GM12878 (cell line): ENCODE results near the gene ZNF200. TPM values are rescaled to one million over a fixed set of nuclear protein-coding genes. Genes with fewer than 3 reads are reported as not detected.

ENCODE experiments used
- ATF7 ChIP-seq: fragments of 450-650 bp; IDR thresholded peaks from 2 replicates; pipeline ENCODE4 v1.6.1; 2016; ENCODE audit warnings: low read depth, mild to moderate bottlenecking
- FOS ChIP-seq: IDR thresholded peaks from 3 replicates; pipeline ENCODE4 v1.6.1; 2011; ENCODE audit warnings: borderline replicate concordance; ENCODE audit not compliant: insufficient read length; ENCODE audit errors: extremely low read depth
- FOXK2 ChIP-seq: fragments of 450-650 bp; IDR thresholded peaks from 2 replicates; pipeline ENCODE4 v1.6.1; 2017; ENCODE audit warnings: mild to moderate bottlenecking, moderate library complexity
- KLF5 ChIP-seq: fragments of 450-650 bp; IDR thresholded peaks from 2 replicates; pipeline ENCODE4 v1.6.1; 2014; ENCODE audit warnings: mild to moderate bottlenecking; ENCODE audit not compliant: partially characterized antibody
- POU2F2 ChIP-seq: IDR thresholded peaks from 3 replicates; pipeline ENCODE4 v1.6.1; 2011; ENCODE audit warnings: low read depth, mild to moderate bottlenecking, low read length, borderline replicate concordance
- SIX5 ChIP-seq: IDR thresholded peaks from 2 replicates; pipeline ENCODE4 v1.6.1; 2011; ENCODE audit warnings: mild to moderate bottlenecking, low read depth, low read length, moderate library complexity; ENCODE audit not compliant: severe bottlenecking
- SP1 ChIP-seq: IDR thresholded peaks from one replicate; pipeline ENCODE4 v1.6.1; 2011; ENCODE audit warnings: low read depth, low read length
- TCF3 ChIP-seq: IDR thresholded peaks from 2 replicates; pipeline ENCODE4 v1.6.1; 2012; ENCODE audit warnings: low read depth, mild to moderate bottlenecking, low read length, borderline replicate concordance; ENCODE audit not compliant: insufficient read depth
- ZNF207 ChIP-seq: fragments of 450-650 bp; IDR thresholded peaks from 2 replicates; pipeline ENCODE4 v1.6.1; 2014; ENCODE audit warnings: antibody characterized with exemption, mild to moderate bottlenecking, borderline replicate concordance
- polyA plus RNA-seq, 11 experiments: library from polyadenylated mRNA; depleted of rRNA in 4 of 11; unstranded in 6 of 11; stranded (reverse) in 5 of 11; fragments of >200 nt; fragmentation: Nextera tagmentation in 4 of 11; fragmentation: Illumina TruSeq in 1 of 11; extraction: Ambion mirVana in 4 of 11; extraction: Trizol in 1 of 11; gene quantifications; 1 replicate in 1 of 11; 2 replicates in 10 of 11; pipeline versions ENCODE4 v1.2.1 to v1.2.3, GENCODE V29; 2011 to 2016; ENCODE audit warnings: inconsistent platforms in 2 of 11, missing spikeins in 2 of 11, low read depth in 1 of 11
- total RNA-seq, 4 experiments: library from RNA; depleted of rRNA in 3 of 4; stranded (reverse); fragments of >200 nt in 3 of 4; fragmentation: Illumina TruSeq in 1 of 4; extraction: Trizol in 1 of 4; gene quantifications; 2 replicates each; pipeline versions ENCODE4 v1.2.1 to v1.2.3, GENCODE V29; 2013 to 2021
- TF ChIP-seq, protein P1 (sequence below): IDR thresholded peaks from 2 replicates; pipeline ENCODE4 v1.6.1; 2012; ENCODE audit warnings: low read depth, low read length, improper control_type of control experiment
- TF ChIP-seq, protein P2 (sequence below): IDR thresholded peaks from 2 replicates; pipeline ENCODE4 v1.6.1; 2011; ENCODE audit warnings: mild to moderate bottlenecking, low read depth, low read length, moderate library complexity; ENCODE audit not compliant: insufficient replicate concordance
- TF ChIP-seq, protein P3 (sequence below): fragments of 450-650 bp; IDR thresholded peaks from 2 replicates; pipeline ENCODE4 v1.6.1; 2017; ENCODE audit warnings: low read depth, mild to moderate bottlenecking, moderate library complexity

The ZNF200 gene
- total and polyA plus RNA-seq, 10 of the 15 experiments (the other 5 are each of a cell fraction or from before 2014, with no cell fraction given) = 4.0 to 13.9 (median 9.6) TPM

DNA sequence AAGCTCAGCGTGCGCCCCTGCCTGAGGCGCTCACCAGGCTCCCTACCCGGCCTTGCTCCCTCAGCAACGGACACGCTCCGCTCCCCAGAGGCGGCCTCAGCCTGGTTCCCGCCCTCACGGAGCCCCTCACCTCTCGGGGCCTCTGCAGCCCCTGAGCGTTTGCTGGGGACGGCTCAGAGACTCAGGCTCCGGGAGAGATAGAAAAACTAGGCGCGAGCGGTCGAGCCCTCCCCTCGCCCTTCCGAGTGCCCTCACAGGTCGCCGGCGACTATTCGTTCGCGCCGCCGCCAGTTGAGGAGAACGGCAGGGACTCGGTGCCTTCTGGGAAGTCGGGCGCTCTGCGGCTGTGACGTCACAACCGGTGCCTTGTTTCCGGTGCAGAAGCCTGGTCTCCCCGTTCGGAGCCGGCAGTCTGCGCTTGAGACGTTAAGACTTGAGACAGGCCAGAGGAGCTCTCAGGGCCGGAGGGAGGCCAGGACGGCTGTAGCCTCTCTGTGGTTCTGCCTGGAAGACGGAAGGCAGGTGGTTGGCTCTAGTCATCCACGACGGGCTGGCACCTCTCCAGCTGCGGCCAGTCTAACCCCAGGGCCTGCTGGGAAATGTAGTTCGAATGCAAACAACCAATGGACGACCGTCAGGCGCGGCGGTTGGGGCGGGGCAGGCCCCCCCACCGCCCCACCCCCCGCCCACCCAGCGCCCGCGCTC, at the start of gene ZNF200 (continued):
- TF ChIP-seq FOS (no peak), ZNF207 (0 out of 2 replicates have a peak, but pooled peaks have one; percentile 76), FOXK2 (no peak), SP1 (peak; percentile 42), POU2F2 (0 out of 3 replicates have a peak, but pooled peaks have one; percentile 15), TCF3 (no peak), SIX5 (peak; percentile 76), ATF7 (peak; percentile 95), KLF5 (peak; percentile 47)
- TF ChIP-seq, protein P1, sequence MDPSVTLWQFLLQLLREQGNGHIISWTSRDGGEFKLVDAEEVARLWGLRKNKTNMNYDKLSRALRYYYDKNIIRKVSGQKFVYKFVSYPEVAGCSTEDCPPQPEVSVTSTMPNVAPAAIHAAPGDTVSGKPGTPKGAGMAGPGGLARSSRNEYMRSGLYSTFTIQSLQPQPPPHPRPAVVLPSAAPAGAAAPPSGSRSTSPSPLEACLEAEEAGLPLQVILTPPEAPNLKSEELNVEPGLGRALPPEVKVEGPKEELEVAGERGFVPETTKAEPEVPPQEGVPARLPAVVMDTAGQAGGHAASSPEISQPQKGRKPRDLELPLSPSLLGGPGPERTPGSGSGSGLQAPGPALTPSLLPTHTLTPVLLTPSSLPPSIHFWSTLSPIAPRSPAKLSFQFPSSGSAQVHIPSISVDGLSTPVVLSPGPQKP = peak; percentile 42; the same call in 1 of the 2 replicates
- TF ChIP-seq, protein P2, sequence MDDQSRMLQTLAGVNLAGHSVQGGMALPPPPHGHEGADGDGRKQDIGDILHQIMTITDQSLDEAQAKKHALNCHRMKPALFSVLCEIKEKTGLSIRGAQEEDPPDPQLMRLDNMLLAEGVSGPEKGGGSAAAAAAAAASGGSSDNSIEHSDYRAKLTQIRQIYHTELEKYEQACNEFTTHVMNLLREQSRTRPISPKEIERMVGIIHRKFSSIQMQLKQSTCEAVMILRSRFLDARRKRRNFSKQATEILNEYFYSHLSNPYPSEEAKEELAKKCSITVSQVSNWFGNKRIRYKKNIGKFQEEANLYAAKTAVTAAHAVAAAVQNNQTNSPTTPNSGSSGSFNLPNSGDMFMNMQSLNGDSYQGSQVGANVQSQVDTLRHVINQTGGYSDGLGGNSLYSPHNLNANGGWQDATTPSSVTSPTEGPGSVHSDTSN = peak; percentile 95
- TF ChIP-seq, protein P3, sequence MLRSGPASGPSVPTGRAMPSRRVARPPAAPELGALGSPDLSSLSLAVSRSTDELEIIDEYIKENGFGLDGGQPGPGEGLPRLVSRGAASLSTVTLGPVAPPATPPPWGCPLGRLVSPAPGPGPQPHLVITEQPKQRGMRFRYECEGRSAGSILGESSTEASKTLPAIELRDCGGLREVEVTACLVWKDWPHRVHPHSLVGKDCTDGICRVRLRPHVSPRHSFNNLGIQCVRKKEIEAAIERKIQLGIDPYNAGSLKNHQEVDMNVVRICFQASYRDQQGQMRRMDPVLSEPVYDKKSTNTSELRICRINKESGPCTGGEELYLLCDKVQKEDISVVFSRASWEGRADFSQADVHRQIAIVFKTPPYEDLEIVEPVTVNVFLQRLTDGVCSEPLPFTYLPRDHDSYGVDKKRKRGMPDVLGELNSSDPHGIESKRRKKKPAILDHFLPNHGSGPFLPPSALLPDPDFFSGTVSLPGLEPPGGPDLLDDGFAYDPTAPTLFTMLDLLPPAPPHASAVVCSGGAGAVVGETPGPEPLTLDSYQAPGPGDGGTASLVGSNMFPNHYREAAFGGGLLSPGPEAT = peak; percentile 57; the same call in 1 of the 2 replicates
